SK-N-SH (cell line): ENCODE data around the gene SPTB. TPM values are rescaled to one million over a fixed set of nuclear protein-coding genes. Genes with fewer than 3 reads are reported as not detected.

Experiments
- CTCF ChIA-PET: fragments of 300-600, 350-600 bp; formaldehyde crosslinking; extraction: SDS; loops from one replicate; lab custom pipeline; 2021; lab: Yijun Ruan, JAX
- POLR2A ChIA-PET: fragments of 350-600 bp; sonication (Branson Sonifier 250); formaldehyde crosslinking; extraction: SDS; loops from one replicate; lab custom pipeline; 2020; ENCODE audit warnings: antibody characterized with exemption, inconsistent platforms; lab: Yijun Ruan, JAX
- DNase-seq: peaks from one replicate; pipeline ENCODE4 v3.0.0; 2012
- H2AFZ ChIP-seq: fragments of 200-600 bp; sonication (generic); 2 replicates; pipeline ENCODE4 v1.8.1; 2016; ENCODE audit warnings: antibody characterized with exemption, mild to moderate bottlenecking, low read depth
- H3F3A ChIP-seq: fragments of 200-600 bp; sonication (generic); replicated peaks from 2 replicates; pipeline ENCODE3; 2016; ENCODE audit warnings: antibody characterized with exemption, mild to moderate bottlenecking; ENCODE audit not compliant: insufficient read depth
- H3K27ac ChIP-seq, 2 experiments: fragments of 200-500 bp in 1 of 2; fragments of 200-600 bp in 1 of 2; sonication (Bioruptor generic) in 1 of 2; sonication (generic), shearing (Covaris generic) in 1 of 2; 2 replicates each; pipeline versions ENCODE4 v1.5.1 to v1.6.1; 2014 to 2016; ENCODE audit warnings: low read depth in 2 of 2, inconsistent platforms in 1 of 2, low read length in 1 of 2, mild to moderate bottlenecking in 1 of 2, mixed read lengths in 1 of 2
- H3K27me3 ChIP-seq: fragments of 200-600 bp; sonication (generic), shearing (Covaris generic); 2 replicates; pipeline ENCODE4 v1.6.1; 2016; ENCODE audit warnings: mixed run types; ENCODE audit not compliant: insufficient read depth
- H3K36me3 ChIP-seq, 2 experiments: fragments of 200-500 bp in 1 of 2; fragments of 200-600 bp in 1 of 2; sonication (Bioruptor generic) in 1 of 2; sonication (generic) in 1 of 2; replicated peaks in 1 of 2; 2 replicates each; pipeline versions ENCODE3 to v1.5.1; 2014 to 2016; ENCODE audit warnings: low read length in 1 of 2, mild to moderate bottlenecking in 1 of 2; ENCODE audit not compliant: insufficient read depth in 2 of 2, control insufficient read depth in 1 of 2
- H3K4me1 ChIP-seq, 2 experiments: fragments of 200-500 bp in 1 of 2; fragments of 200-600 bp in 1 of 2; sonication (Bioruptor generic) in 1 of 2; sonication (generic), shearing (Covaris generic) in 1 of 2; 2 replicates each; pipeline versions ENCODE4 v1.5.1 to v1.6.1; 2014 to 2016; ENCODE audit warnings: low read depth in 1 of 2, low read length in 1 of 2, mixed run types in 1 of 2; ENCODE audit not compliant: insufficient read depth in 2 of 2, control insufficient read depth in 1 of 2
- H3K4me2 ChIP-seq: fragments of 200-600 bp; sonication (generic), shearing (Covaris generic); 2 replicates; pipeline ENCODE4 v1.6.1; 2017; ENCODE audit warnings: mixed run types
- H3K4me3 ChIP-seq, 2 experiments: fragments of 200-500 bp in 1 of 2; fragments of 200-600 bp in 1 of 2; sonication (Bioruptor generic) in 1 of 2; sonication (generic), shearing (Covaris generic) in 1 of 2; 2 replicates each; pipeline versions ENCODE4 v1.5.1 to v1.8.1; 2014 to 2016; ENCODE audit warnings: low read depth in 2 of 2, inconsistent platforms in 1 of 2, low read length in 1 of 2, mild to moderate bottlenecking in 1 of 2, mixed read lengths in 1 of 2, moderate library complexity in 1 of 2
- H3K79me2 ChIP-seq: fragments of 200-600 bp; sonication (generic); 2 replicates; pipeline ENCODE4 v1.8.1; 2017; ENCODE audit warnings: mild to moderate bottlenecking; ENCODE audit not compliant: insufficient read depth
- H3K9ac ChIP-seq: fragments of 200-600 bp; sonication (generic); 2 replicates; pipeline ENCODE4 v1.6.1; 2017; ENCODE audit warnings: mixed run types
- H3K9me2 ChIP-seq: fragments of 200-600 bp; sonication (generic); 2 replicates; pipeline ENCODE4 v1.6.1; 2017; ENCODE audit warnings: mixed run types
- H3K9me3 ChIP-seq: fragments of 200-600 bp; sonication (generic); 2 replicates; pipeline ENCODE4 v1.6.1; 2017; ENCODE audit warnings: mixed run types, mild to moderate bottlenecking, moderate library complexity
- H4K20me1 ChIP-seq: fragments of 200-600 bp; sonication (generic); 2 replicates; pipeline ENCODE4 v1.6.1; 2017; ENCODE audit warnings: mild to moderate bottlenecking, mixed run types; ENCODE audit not compliant: insufficient read depth
- CHD2 ChIP-seq: fragments of 150-350 bp; IDR thresholded peaks from 2 replicates; pipeline ENCODE4 v1.6.1; 2018; ENCODE audit warnings: low read length; ENCODE audit not compliant: partially characterized antibody
- EZH2phosphoT487 ChIP-seq: fragments of 200-600 bp; sonication (generic); IDR thresholded peaks from 2 replicates; pipeline ENCODE4 v1.6.1; 2017; ENCODE audit warnings: low read depth, mixed run types, mild to moderate bottlenecking, antibody characterized with exemption, moderate library complexity, borderline replicate concordance
- FOSL2 ChIP-seq: IDR thresholded peaks from 2 replicates; pipeline ENCODE4 v1.4.0; 2012; ENCODE audit warnings: low read depth, mild to moderate bottlenecking, moderate library complexity, borderline replicate concordance
- FOXJ3 ChIP-seq: sonication (generic); formaldehyde crosslinking; IDR thresholded peaks from 2 replicates; pipeline ENCODE4 v1.5.1; 2020; ENCODE audit warnings: mild to moderate bottlenecking, missing genetic modification reagents
- FOXM1 ChIP-seq: IDR thresholded peaks from 2 replicates; pipeline ENCODE4 v1.4.0; 2012; ENCODE audit warnings: low read depth, mild to moderate bottlenecking
- GABPA ChIP-seq: IDR thresholded peaks from 2 replicates; pipeline ENCODE4 v1.4.0; 2012; ENCODE audit warnings: low read depth, mild to moderate bottlenecking
- GATA2 ChIP-seq: sonication (generic); formaldehyde crosslinking; IDR thresholded peaks from 2 replicates; pipeline ENCODE4 v1.5.0; 2020; ENCODE audit warnings: mild to moderate bottlenecking, missing genetic modification reagents
- IRF3 ChIP-seq: fragments of 150-350 bp; IDR thresholded peaks from 2 replicates; pipeline ENCODE4 v1.6.1; 2016; ENCODE audit warnings: mild to moderate bottlenecking, low read depth, low read length
- MXI1 ChIP-seq: IDR thresholded peaks from 2 replicates; pipeline ENCODE4 v1.6.1; 2012; ENCODE audit warnings: mild to moderate bottlenecking, low read depth, low read length, improper control_type of control experiment
- NFIC ChIP-seq: IDR thresholded peaks from 2 replicates; pipeline ENCODE4 v1.4.0; 2012; ENCODE audit warnings: borderline replicate concordance
- NRF1 ChIP-seq: IDR thresholded peaks from 2 replicates; pipeline ENCODE4 v1.6.1; 2012; ENCODE audit warnings: low read depth, mild to moderate bottlenecking, low read length
- PBX3 ChIP-seq: IDR thresholded peaks from 2 replicates; pipeline ENCODE4; 2012
- POLR2AphosphoS5 ChIP-seq: IDR thresholded peaks from 2 replicates; pipeline ENCODE4 v1.6.1; 2012; ENCODE audit warnings: low read depth, low read length
- RAD21 ChIP-seq: IDR thresholded peaks from 2 replicates; pipeline ENCODE4 v1.6.1; 2012; ENCODE audit warnings: mild to moderate bottlenecking, low read length
- RFX5 ChIP-seq: IDR thresholded peaks from 2 replicates; pipeline ENCODE4 v1.6.1; 2012; ENCODE audit warnings: mild to moderate bottlenecking, improper control_type of control experiment, low read length
- RXRA ChIP-seq: IDR thresholded peaks from 2 replicates; pipeline ENCODE4 v1.4.0; 2012; ENCODE audit warnings: low read depth, mild to moderate bottlenecking, borderline replicate concordance
- SIN3A ChIP-seq: IDR thresholded peaks from 2 replicates; pipeline ENCODE4 v1.6.1; 2012; ENCODE audit warnings: low read depth, mild to moderate bottlenecking, low read length, moderate library complexity, borderline replicate concordance
- TAF1 ChIP-seq: IDR thresholded peaks from 2 replicates; pipeline ENCODE4 v1.6.1; 2012; ENCODE audit warnings: low read depth, mild to moderate bottlenecking, low read length, moderate library complexity, borderline replicate concordance
- TEAD4 ChIP-seq: IDR thresholded peaks from 2 replicates; pipeline ENCODE4 v1.4.0; 2012; ENCODE audit warnings: mild to moderate bottlenecking, borderline replicate concordance; ENCODE audit not compliant: insufficient read depth
- USF1 ChIP-seq: IDR thresholded peaks from 2 replicates; pipeline ENCODE4 v1.4.0; 2012; ENCODE audit warnings: low read depth, borderline replicate concordance
- WGBS: methylation state at CpG from one replicate; pipeline ENCODE4 v1.1.6; 2017; ENCODE audit warnings: low lambda C conversion rate; 5-methylcytosine and 5-hydroxymethylcytosine counted together
- polyA plus RNA-seq, 3 experiments: library from polyadenylated mRNA; depleted of rRNA; stranded (reverse); fragments of >200 nt; gene quantifications; 2 replicates each; pipeline ENCODE4 v1.2.3, GENCODE V29; 2012

Gene SPTB
- polyA plus RNA-seq, 1 of the 3 experiments (the other 2 are of a cell fraction): 0.15 TPM

- ChIA-PET CTCF (interaction anchor here (0.9 kb wide), 1 partner anchor 153 kb away, joined by 3 read pairs; no protein-coding TSS in a partner anchor), POLR2A (no interaction called here)
- Histone ChIP-seq H3K9me3 (no peaks in the 10 kb centered on the region), H3F3A (peaks cover 4% of the 10 kb centered on the region), H3K27ac (no peak overlapping the region), H3K4me3 (no peak overlapping the region), H3K4me1 (peaks cover 28 to 44% of the 10 kb centered on the region in 2 experiments), H4K20me1 (no peaks in the 10 kb centered on the region), H3K27me3 (no peaks in the 10 kb centered on the region), H3K79me2 (no peaks in the 10 kb centered on the region), H3K36me3 (no peaks in the 10 kb centered on the region), H3K9me2 (no peaks in the 10 kb centered on the region), H2AFZ (no peak overlapping the region), H3K4me2 (no peak overlapping the region), H3K9ac (no peak overlapping the region)
- TF ChIP-seq GABPA (no peak), TEAD4 (no peak), USF1 (no peak), RFX5 (no peak), NFIC (no peak), PBX3 (no peak), NRF1 (no peak), FOXJ3 (CRISPR knock-in tag) (no peak), IRF3 (no peak), MXI1 (no peak), GATA2 (CRISPR knock-in tag) (no peak), POLR2AphosphoS5 (no peak), TAF1 (no peak), FOSL2 (no peak), CHD2 (no peak), FOXM1 (no peak), RXRA (no peak), RAD21 (no peak), SIN3A (no peak), EZH2phosphoT487 (no peak)
- WGBS: 94% methylated on average over 3 of the region's 5 CpGs
- DNase-seq: no peak
Measured at GRCh38 chr14:64756712-64757111, 123.0 kb downstream of the SPTB start.
